ENCODE data around the gene CDCA3. TPM values are rescaled to one million over a fixed set of nuclear protein-coding genes. Genes with fewer than 3 reads are reported as not detected.
"Not testable (repeated sequence)": the region's sequence is repeated elsewhere in the genome, so short reads cannot be mapped to it uniquely, and the experiment has no call there.

The CDCA3 gene
- total RNA-seq, 2 experiments from 2014 or later: 151 to 222 TPM

GRCh38 chr12:6891646-6892001 lies 40.5 kb upstream of the CDCA3 start:
- Histone ChIP-seq H3K27ac (ENCODE audit: low read depth, low read length, poor library complexity, severe bottlenecking) (peak overlapping the region; percentile 80), H2AFZ (ENCODE audit: low read length) (peak overlapping the region; percentile 78; the same call in 1 of the 2 replicates), H3K9me2 (ENCODE audit: insufficient read depth, low read length) (no peaks in the 10 kb centered on the region), H3K36me3 (ENCODE audit: insufficient read depth, low read length) (no peaks in the 10 kb centered on the region), H3K4me3 (ENCODE audit: low read depth, low read length, poor library complexity, severe bottlenecking) (peak overlapping the region; percentile 66), H3K79me2 (ENCODE audit: insufficient read depth, low read depth, low read length) (no peaks in the 10 kb centered on the region), H3K9me3 (ENCODE audit: low read length) (no peaks in the 10 kb centered on the region), H4K20me1 (ENCODE audit: insufficient read depth, low read length) (no peaks in the 10 kb centered on the region), H3K4me1 (ENCODE audit: insufficient read depth, low read length, poor library complexity, severe bottlenecking) (peaks cover 28% of the 10 kb centered on the region), H3K4me2 (ENCODE audit: low read length) (peak overlapping the region; percentile 72)
- TSS peak; percentile 75 for BruUV-seq (replicated peaks)
- DNase-seq (ENCODE audit: low spot score): no peak
- POLR2A ChIA-PET: interaction anchor here (0.6 to 2.5 kb wide), 12 partner anchors 9 to 54 kb away, joined by 3 to 17 read pairs (median 4); partner anchors contain the start of genes C12orf57, CDCA3, LRRC23 and RNU7-1
- intact Hi-C loops (cut with micrococcal nuclease; ENCODE audit: unreplicated experiment): loop anchor here (1.0 to 2.0 kb wide), 5 partner anchors 18 to 45 kb away; partner anchors contain the start of genes CDCA3, ENO2 and SPSB2
- CTCF ChIA-PET (ENCODE audit: unreplicated experiment): interaction anchor here (0.6 to 2.0 kb wide), 8 partner anchors 10 to 52 kb away, joined by 3 to 17 read pairs (median 4); partner anchors contain the start of genes SPSB2 and TPI1
- no peak for TF ChIP-seq EZH2phosphoT487 (IDR thresholded peaks at IDR 0.05; ENCODE audit: borderline replicate concordance, low read depth, low read length)
- TF ChIP-seq, protein P1, sequence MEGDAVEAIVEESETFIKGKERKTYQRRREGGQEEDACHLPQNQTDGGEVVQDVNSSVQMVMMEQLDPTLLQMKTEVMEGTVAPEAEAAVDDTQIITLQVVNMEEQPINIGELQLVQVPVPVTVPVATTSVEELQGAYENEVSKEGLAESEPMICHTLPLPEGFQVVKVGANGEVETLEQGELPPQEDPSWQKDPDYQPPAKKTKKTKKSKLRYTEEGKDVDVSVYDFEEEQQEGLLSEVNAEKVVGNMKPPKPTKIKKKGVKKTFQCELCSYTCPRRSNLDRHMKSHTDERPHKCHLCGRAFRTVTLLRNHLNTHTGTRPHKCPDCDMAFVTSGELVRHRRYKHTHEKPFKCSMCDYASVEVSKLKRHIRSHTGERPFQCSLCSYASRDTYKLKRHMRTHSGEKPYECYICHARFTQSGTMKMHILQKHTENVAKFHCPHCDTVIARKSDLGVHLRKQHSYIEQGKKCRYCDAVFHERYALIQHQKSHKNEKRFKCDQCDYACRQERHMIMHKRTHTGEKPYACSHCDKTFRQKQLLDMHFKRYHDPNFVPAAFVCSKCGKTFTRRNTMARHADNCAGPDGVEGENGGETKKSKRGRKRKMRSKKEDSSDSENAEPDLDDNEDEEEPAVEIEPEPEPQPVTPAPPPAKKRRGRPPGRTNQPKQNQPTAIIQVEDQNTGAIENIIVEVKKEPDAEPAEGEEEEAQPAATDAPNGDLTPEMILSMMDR (conservative IDR thresholded peaks at IDR 0.05; ENCODE audit: low read length): no peak

GRCh38 chr12:6890789-6891645 lies 39.9 kb upstream of the CDCA3 start:
- Histone ChIP-seq H3K4me1 (ENCODE audit: insufficient read depth, low read length, poor library complexity, severe bottlenecking) (peaks cover 28% of the 10 kb centered on the region), H4K20me1 (ENCODE audit: insufficient read depth, low read length) (no peaks in the 10 kb centered on the region), H3K4me2 (ENCODE audit: low read length) (peak overlapping the region; percentile 72), H3K9me2 (ENCODE audit: insufficient read depth, low read length) (no peaks in the 10 kb centered on the region), H3K27ac (ENCODE audit: low read depth, low read length, poor library complexity, severe bottlenecking) (peak overlapping the region; percentile 81), H3K9me3 (ENCODE audit: low read length) (no peaks in the 10 kb centered on the region), H3K36me3 (ENCODE audit: insufficient read depth, low read length) (no peaks in the 10 kb centered on the region), H2AFZ (ENCODE audit: low read length) (peak overlapping the region; percentile 78; the same call in 1 of the 2 replicates), H3K4me3 (ENCODE audit: low read depth, low read length, poor library complexity, severe bottlenecking) (peak overlapping the region; percentile 66), H3K79me2 (ENCODE audit: insufficient read depth, low read depth, low read length) (no peaks in the 10 kb centered on the region)
- CTCF ChIA-PET (ENCODE audit: unreplicated experiment): interaction anchor here (0.6 to 2.0 kb wide), 8 partner anchors 10 to 51 kb away, joined by 3 to 17 read pairs (median 4); partner anchors contain the start of genes SPSB2 and TPI1
- peak; percentile 98 for DNase-seq (ENCODE audit: low spot score)
- POLR2A ChIA-PET: interaction anchor here (0.6 to 2.5 kb wide), 12 partner anchors 8 to 55 kb away, joined by 3 to 17 read pairs (median 4); partner anchors contain the start of genes C12orf57, CDCA3, LRRC23 and RNU7-1
- no TSS peak for BruUV-seq (replicated peaks)
- intact Hi-C loops (cut with micrococcal nuclease; ENCODE audit: unreplicated experiment): loop anchor here (1.0 to 2.0 kb wide), 5 partner anchors 18 to 46 kb away; partner anchors contain the start of genes CDCA3, ENO2 and SPSB2
- TF ChIP-seq, protein P1 (conservative IDR thresholded peaks at IDR 0.05; ENCODE audit: low read length): peak; percentile 82
- TF ChIP-seq EZH2phosphoT487 (IDR thresholded peaks at IDR 0.05; ENCODE audit: borderline replicate concordance, low read depth, low read length): no peak

- H3K27ac ChIP-seq (ENCODE audit: low read depth, low read length, poor library complexity, severe bottlenecking): peak overlapping the region; percentile 81
- H3K36me3 ChIP-seq (ENCODE audit: insufficient read depth, low read length); H3K9me3 ChIP-seq (ENCODE audit: low read length); BruUV-seq (replicated peaks); POLR2A ChIA-PET; H4K20me1 ChIP-seq (ENCODE audit: insufficient read depth, low read length); CTCF ChIA-PET (ENCODE audit: unreplicated experiment); H3K9me2 ChIP-seq (ENCODE audit: insufficient read depth, low read length); DNase-seq (ENCODE audit: low spot score); H3K79me2 ChIP-seq (ENCODE audit: insufficient read depth, low read depth, low read length): not testable (repeated sequence)
- H3K4me3 ChIP-seq (ENCODE audit: low read depth, low read length, poor library complexity, severe bottlenecking): peak overlapping the region; percentile 59
- intact Hi-C loops (cut with micrococcal nuclease; ENCODE audit: unreplicated experiment): loop anchor here (2.0 kb wide), 2 partner anchors 33 to 47 kb away; no protein-coding TSS in a partner anchor
- H3K4me2 ChIP-seq (ENCODE audit: low read length): peak overlapping the region; percentile 66
- peak overlapping the region; percentile 63; the same call in 1 of the 2 replicates for H2AFZ ChIP-seq (ENCODE audit: low read length)
- H3K4me1 ChIP-seq (ENCODE audit: insufficient read depth, low read length, poor library complexity, severe bottlenecking): peaks cover 28% of the 10 kb centered on the region
These were observed 38.9 kb upstream of the CDCA3 start for GRCh38 chr12:6889775-6890573.

DNA sequence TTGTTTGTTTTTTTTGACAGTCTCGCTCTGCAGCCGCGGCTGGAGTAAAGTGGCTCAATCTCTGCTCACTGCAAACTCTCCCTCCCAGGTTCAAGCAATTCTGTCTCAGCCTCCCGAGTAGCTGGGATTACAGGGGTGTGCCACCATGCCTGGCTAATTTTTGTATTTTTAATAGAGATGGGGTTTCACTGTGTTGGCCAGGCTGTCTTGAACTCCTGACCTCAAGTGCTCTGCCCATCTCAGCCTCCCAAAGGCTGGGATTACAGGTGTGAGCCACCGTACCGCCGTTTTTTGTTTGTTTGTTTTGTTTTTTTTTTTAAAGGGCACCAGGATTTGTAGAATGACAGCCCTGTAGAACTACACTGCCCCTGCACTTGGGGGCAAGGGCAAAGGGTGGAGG lies 37.7 kb upstream of the CDCA3 start:
- Histone ChIP-seq H3K36me3 (ENCODE audit: insufficient read depth, low read length) (peaks cover 11% of the 10 kb centered on the region; the same call in 1 of the 2 replicates), H3K4me1 (ENCODE audit: insufficient read depth, low read length, poor library complexity, severe bottlenecking) (peaks cover 28% of the 10 kb centered on the region)
- intact Hi-C loops (cut with micrococcal nuclease; ENCODE audit: unreplicated experiment); POLR2A ChIA-PET; H3K4me2 ChIP-seq (ENCODE audit: low read length); DNase-seq (ENCODE audit: low spot score); H3K9me2 ChIP-seq (ENCODE audit: insufficient read depth, low read length); H3K4me3 ChIP-seq (ENCODE audit: low read depth, low read length, poor library complexity, severe bottlenecking); BruUV-seq (replicated peaks); H4K20me1 ChIP-seq (ENCODE audit: insufficient read depth, low read length); H3K9me3 ChIP-seq (ENCODE audit: low read length); H3K79me2 ChIP-seq (ENCODE audit: insufficient read depth, low read depth, low read length); CTCF ChIA-PET (ENCODE audit: unreplicated experiment); H3K27ac ChIP-seq (ENCODE audit: low read depth, low read length, poor library complexity, severe bottlenecking); H2AFZ ChIP-seq (ENCODE audit: low read length): not testable (repeated sequence)

All from OCI-LY7 (cell line).